SIG-M5 treated with dmso at 0.1 percent for 504 hours (cell line): Measurements from ENCODE around the gene PLEKHG1.
A peak's percentile ranks its signal among the peaks of the same experiment; 100 is the strongest.

Source experiments
- DNase-seq: peaks from one replicate; lab custom pipeline; 2025; ENCODE audit not compliant: unreplicated experiment; lab: John Stamatoyannopoulos, UW

The PLEKHG1 gene

DNA sequence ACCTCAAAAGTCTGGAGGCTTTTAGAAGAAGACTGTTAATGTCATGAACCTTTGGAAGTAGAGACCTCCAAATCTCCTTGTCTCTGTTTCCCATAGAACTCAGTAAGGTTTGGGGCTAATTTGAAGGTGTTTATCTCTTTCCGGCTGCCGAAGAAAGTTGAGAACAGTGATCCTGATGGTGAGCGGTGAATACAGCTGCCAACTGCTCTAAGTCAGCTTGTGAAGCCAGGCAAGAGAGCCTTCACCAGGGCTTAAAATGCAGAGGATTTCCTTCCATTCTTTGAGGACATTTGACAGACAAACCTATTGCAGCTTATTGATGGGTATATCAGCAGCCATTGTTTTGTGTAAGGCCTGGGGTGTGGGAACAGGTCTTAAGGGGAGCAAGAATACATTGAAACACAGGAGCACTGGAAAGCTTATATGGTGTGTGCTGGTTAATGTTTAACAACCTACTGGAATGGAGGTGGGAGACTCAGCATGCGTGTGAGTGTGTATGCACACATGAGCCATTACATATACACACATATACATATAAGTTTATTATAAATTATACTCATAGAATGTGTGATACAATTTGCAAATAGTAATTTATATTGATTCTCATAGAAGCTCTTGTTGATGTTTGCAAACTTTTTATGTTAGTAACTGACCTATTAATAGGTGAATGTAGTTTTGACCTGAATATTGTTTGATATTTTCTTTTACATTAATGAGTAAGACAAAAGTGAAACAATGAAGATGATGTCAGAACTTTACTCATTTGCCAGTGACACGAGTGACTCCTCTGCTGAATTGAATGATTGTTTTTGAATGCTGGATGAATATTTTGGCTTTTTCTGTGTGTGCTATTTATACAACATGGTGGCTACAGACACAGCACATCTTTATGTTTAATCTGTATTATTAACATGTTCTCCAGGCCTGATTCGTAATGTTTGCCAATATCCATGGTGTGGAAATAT is 18.1 kb downstream of the PLEKHG1 start:
- no peak for DNase-seq

DNA sequence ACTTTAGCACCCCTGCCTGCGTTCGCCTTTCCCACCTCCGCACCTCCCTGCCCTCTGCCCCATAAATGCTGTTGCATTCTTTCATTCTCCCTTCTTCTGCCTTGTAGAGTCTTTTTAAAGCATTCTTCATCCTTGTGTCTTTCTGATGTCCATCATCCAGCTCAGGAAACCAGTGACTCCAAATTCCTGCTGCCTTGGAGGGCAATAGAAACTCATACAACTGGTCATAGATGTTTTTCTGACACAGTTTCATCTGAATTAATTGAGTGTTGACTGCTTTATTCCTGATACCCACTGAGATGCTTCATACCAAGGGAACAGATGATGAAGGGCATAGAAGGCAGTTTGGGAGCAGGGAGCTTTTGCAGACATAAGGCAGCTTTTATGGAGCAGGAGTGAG is 19.6 kb downstream of the PLEKHG1 start:
- no peak for DNase-seq

DNA sequence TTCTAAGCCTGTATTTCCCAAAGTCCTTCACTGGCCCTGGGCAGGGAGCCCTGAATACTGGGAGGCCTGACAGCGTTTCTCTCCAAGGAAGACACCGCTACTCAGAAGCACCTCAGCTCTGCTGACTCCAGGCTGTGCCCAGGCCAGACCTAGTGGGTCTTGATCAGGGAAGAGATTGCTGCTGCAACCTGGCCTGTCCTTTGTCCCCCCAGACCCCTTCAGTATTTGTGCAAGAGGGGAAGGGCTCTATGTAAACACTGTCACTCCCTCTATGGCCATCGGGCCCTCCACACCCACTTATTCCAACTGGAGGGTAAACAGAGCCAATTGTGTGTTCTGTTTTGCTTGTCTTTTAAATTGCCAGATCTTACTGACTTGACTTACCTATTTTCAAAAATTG is 20.6 kb downstream of the PLEKHG1 start:
- no peak for DNase-seq

DNA sequence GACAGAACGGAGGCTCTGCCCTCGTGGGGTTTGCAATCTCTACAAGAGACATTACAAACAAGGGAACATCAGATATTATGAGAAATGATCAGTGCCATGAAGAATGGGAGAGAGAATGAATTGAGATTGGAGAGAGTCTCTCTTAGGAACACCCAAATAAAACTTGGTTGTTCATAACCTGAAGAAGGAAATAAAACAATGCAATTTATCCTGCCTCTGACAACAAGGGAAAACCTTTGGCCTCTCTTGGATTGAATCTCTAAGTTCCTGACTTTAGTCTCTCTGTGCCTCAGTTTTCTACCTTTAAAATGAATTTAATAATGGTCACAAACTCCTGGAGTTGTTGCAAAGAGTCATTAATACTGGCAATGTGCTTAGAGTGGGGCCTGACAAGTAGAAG is 21.1 kb downstream of the PLEKHG1 start:
- DNase-seq = no peak

DNA sequence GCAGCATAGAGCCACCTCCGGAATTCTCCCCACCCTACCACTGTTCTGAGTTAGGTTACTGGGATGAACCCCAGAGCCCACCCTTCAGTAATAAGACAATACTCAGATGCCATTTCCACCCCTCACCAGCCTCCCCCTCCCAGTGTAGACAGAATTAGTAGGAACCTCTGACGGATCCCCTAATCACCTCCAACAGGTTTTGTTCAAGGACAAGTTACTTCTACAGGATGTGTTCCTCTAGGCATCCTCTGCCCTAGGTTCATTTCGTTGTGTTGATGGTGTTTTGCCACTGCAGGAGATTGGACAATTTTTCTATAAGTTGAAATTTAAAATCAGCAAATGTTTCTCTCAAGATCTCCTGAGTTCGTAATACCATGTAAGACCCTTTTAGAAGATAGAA is 22.8 kb downstream of the PLEKHG1 start:
- DNase-seq = no peak

DNA sequence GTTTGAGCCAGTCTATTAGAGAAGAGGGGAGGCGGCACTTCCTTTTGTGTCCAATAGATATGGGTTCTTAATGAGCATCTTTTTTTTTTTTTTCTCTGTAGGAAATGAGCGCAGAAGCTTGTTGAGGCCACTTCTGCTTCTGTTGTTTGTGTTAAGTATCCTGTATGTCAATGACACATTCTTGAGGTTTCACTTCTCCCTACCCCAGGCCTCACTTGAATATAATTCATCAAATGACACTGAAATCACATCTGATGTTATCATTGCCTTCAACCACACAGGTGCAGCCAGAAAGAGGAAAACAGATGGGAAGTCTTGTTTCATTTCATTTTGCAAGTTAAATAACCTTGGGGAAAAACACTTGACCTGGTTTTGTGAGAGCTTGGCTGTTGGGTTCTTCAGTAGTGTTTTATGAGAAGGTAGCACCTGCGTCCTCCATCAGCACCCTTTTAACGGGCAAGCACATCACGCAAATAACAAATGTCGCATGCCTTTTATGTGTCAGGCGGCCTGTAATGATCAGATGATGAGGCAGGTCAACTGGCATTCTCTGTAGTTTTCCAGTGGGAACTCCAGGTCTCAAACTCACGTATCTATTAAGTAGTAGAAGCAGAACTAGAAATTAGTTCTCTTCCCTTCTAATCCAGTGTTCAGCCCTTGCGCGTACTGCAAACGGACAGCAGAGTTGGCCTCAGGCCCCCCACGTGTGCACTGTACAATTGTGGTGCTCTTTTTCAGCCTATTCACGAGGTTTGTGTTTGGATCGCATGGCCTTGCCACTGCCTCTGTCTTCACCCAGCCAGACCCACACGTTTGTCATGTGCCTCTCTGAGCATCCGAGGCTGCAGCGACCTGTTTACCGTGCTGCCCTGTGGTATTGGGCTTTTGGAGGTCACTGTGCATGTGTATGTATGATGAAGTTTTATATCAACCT is 23.5 kb downstream of the PLEKHG1 start:
- peak; percentile 40 for DNase-seq

DNA sequence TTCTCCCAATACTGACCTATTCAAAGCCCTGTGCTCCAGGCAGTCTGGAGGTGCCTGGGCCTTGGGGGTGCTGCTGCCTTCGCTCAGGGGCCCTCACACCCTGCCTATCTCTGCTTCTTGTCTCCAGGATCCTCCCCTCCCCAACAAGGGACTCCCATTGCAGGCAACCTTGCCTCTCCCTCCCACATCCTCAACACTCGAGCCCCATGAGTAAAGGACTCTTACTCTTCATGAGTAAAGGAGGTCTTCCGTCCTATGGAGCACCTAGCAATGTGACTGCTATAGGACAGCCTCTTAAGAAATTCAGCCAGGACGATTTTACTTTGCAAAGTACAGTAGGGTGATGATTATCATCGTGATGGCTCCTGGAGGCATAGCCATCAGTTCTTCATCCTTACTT is 24.5 kb downstream of the PLEKHG1 start:
- no peak for DNase-seq

DNA sequence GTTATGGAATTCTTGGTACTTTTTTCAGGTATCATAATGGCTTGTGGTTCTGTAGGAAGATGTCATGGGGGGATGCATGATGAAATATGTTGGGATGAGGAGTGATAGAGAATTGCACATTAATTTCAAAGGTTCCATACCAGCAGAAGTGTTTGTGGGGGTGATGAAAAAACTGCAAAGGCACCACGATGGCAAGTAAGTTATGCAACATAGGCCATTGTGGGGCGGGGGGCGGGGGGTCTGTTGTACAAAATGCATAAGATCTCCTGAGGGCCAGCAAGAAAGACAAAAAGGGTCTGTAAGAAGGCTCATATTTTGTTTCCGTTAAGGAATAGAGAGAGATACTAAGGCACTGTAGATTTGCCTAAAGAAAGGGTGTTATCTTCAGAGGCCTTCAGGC is 26.2 kb downstream of the PLEKHG1 start:
- no peak for DNase-seq

DNA sequence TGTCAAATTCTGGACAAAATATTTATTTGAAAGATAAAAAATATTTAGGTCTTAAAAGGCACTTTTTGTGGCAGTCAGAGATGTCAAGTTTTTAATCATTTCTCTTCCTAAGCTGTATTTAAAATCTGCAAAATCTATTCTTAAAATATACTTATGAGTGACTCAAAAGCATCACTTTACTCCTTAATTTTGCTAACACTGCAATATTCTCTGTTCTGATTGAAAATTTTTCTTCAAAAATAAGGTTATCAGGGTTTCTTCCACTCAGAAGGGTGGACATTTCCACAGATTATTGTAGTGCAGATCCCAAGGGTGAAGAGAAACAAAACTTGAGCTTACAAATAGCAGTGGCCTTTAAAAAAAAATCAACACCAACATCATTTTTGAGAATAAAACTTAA is 27.5 kb downstream of the PLEKHG1 start:
- DNase-seq = no peak

DNA sequence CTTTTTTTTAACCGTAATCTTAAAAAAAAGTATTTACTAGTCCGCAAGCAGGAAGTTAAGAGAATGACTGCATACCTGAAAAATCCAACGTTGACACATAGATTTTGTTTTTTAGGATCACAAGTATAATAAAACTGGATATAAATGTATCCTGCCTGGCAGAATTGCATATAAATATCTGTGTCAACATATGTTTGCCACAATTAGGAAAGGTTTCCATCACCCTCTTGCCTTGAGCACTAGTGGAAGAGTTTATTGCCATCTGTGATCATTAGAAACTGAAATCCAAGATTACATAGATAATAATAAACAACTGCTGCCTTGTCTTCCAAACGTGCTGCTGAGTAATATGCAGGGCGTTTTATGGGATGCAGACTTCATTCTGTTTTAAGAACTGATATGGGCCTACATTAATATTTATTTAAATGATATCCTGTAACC is 27.9 kb downstream of the PLEKHG1 start:
- no peak for DNase-seq

DNA sequence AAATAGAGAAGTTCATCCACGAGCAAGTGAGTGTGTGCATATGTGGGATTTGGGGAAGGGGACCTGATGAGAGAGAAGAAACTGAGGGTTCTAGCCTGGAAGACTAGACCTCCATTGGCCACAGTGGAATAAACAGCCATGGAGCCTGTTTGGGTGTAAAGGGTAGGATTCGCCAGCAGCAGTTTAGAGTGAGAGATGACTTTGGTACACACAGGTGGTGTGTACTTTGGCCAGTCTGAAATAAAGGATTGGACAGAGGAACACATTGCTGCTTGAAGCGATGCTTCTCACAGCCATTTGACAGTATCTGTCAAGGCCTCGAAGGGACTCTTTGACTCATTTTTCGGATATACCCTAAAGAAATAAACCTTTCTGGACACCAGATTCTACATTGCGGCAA is 29.2 kb downstream of the PLEKHG1 start:
- DNase-seq = no peak

DNA sequence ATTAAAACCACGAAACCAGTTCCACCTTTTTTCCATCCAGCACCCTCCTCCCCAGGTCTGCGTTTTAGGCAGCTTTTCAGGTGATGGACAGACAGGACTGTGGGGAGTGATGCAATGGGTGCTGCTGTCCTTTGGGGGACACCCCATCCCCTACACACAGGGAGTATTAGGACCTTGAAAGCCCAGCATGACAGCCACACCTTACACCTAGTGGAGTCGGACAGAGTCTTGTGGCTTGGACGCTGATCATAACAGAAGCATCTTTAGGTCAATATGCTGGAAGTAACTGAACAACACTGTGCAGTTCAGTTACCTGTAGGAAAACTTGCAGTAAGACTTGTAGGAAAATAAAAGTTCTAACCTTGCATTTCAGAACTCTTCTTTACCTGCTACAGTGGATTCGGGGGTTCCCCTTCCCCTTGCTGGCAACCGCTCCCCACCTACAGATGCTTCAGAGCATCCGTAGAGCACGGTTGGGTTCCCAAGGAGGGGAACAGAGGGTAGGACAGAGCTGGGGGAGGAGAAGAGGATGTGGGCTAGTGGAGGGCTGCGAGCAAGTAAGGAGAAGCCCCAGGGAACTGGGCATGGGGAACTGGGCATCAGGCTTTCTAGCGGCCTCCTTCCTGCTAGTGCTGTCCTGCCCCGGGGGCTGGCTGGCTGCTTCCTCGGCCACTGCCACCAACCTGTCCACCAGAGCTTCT is 31.7 kb downstream of the PLEKHG1 start:
- DNase-seq = no peak

DNA sequence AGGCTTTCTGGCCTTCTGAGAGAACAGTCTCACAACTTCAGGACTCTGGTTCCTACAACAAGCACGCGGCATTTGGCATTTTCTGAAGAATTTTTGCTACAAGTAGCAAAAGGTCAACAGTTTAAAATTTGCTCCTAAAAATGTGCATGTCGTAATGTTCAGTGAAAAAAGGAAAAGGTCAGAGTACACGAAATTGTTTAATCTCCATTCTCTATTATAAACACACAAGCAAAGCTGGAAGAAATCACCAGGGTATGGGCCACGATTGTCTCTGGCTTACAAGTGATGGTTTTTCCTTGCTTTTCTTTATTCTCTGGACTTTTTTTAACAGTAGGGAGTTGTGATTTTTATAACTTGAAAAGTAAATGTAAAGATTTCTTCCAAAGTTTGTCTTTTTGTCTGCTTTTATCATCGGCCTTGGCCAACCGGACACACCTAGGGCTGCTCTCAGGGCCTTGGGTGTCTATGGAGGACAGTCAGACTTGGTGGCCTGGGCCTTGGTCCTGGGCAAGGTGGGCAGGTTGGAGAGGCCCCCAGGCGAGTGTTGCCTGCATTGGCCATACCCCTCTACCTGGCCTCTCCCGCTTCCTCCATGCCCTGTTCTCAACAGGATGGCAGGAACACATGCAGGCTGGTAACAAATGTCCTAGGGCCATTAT is 32.4 kb downstream of the PLEKHG1 start:
- no peak for DNase-seq

DNA sequence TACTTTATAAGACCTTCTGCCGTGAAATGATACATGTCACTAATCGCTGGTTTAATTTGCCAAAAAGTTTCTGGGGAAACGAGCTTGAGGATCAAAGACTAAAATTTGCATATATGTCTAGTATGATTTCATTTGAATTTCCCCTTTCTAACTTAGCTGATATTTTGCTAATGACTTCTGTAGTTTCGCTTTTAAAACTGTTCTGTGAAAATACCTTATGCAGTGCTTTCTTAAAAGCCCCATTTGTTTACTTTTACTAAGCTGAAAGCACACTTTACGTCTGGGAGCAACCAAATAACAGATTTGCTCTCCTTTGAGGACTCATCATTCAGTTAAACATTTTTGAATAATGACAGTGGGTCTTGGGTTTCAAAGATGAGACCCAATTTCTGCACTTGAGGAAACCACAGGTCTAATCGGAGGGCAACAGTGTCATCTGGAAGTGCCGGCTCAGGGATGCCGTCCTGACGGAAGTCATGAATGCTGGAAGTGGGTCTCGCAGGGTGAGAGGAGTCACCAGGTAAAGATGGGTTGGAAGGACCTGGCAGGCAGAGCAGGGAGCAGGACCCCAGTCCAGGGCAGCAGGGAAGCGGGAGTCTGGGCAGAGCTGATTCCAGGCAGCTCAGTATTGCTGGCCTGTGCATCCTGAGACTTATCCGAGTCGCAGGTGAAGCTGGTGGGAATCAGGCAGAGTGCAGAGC is 33.2 kb downstream of the PLEKHG1 start:
- DNase-seq = no peak

DNA sequence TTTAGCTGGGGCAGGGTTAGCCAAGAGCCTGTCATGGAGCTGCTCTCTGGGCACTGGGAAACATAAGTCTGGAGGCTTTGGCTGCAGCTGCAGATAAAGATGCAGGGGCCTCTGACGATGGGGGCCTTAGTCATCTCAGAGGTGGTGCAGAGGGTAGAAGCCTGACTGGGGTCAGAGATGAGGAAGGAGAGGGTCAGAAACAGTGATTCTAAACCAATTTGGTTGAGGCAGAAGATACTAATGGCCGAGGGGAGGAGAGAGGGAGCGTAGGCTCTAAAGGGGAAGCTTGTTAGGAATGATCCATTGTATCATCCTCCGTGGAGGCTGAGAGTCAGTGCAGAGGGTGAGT is 33.8 kb downstream of the PLEKHG1 start:
- no peak for DNase-seq

DNA sequence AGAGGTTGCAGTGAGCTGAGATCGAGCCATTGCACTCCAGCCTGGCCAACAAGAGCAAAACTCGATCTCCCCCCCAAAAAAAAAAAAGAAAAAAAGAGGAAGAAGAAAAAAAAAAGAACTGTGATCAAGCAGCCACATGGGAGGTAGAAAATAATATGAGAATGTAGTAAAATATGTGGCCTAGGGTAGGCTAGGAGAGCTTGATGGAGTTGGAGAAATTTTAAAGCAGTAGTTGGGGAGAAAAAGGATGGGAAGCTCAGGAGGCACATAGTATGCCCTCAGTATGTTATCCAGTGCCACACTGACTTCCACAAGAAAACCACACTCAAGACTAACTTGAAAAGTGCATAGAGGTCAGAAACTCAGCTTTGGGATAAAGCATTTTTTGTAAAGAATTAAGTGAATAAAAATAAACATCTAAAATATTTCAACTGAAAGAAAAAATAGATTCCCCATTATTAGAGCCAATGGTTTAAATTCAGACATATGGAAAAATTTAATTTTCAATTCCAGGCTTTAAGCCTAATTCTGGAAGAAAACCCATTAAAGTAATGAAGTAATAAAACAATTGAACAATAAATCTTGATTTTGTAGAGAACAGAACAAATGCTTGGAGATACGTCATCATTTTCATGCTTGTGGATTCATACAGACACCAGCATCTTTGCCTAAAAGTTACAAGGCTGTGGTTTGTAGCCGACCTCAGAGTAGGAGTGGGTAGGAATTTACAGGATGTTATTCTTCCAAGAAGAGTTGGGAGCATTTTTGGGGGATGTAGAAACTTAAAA is 34.7 kb downstream of the PLEKHG1 start:
- DNase-seq = no peak

DNA sequence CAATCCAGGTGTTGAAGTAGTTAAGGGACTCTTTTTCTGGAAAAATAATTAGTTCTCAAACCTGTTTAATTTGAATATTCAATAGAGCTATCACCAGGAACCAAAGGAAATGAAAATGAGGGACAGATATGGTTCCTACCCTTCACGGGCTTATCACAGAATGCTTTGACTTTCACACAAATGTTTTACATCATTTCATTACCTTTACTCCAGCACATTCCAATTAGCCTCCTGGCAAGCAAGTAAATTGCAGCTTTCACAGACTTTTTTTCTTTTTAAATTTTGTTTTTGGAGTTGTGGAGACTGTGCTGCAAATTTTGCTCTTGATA is 35.2 kb downstream of the PLEKHG1 start:
- no peak for DNase-seq

DNA sequence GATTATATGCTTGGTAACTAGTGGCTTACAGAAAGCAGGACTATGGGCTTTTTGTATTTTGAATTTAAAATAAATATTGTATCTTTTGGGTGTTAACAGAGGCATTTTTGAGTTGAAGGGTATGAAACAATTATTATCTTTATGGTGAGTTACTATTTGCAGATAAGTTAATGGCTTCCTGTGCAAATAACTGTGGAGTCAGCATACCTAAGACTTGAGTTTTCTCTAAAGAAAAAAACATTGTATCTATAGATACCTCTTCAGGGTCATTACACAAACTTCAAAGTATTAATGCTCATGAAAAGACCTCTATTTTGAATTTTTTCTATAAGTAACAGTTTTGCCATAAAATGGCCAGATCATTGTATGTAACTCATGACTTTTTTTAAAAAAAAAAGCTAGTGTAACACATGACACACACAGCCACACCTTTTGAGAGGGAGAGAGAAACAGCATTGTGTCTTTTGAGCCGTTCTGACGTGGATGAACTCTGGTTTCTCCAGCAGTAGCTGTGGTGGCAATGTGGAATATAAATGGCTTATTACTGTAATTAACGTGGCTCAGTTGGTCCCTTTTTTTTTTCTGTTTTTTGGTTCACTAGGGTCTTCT is 36.3 kb downstream of the PLEKHG1 start:
- no peak for DNase-seq

DNA sequence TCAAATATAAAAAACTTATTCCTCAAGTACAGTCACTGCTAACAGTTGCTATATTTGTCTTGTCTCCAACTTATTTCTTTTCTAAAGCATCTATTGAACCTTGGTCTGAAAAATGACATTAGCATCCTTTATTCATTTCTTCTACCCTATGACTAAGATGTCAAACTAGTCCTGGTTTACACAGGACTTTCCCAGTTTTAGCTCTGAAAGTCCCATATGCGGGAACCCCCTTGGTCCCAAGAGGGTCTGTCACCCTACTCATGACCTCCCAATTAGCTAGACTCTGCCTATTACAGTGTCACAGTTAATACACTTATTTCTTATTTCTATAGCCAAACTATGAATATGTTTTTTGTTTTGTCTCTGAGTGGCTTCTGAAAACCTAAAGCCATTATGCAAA is 37.1 kb downstream of the PLEKHG1 start:
- no peak for DNase-seq
